Gastroesophageal sphincter (tissue), 4 donors: ENCODE data around the gene VAV3. TPM values are rescaled to one million over a fixed set of nuclear protein-coding genes. Genes with fewer than 3 reads are reported as not detected.

Experiments
- ATAC-seq: fragments of 150-250 bp; one replicate; pipeline ENCODE4 v1.9.1; 2016; ENCODE audit warnings: mild to moderate bottlenecking, moderate library complexity
- H3K27ac ChIP-seq, 4 donors: fragments of 200-600 bp; sonication (generic) in 3 of 4; 1 replicate in 3 of 4; 2 replicates in 1 of 4; pipeline ENCODE4 v1.5.1; 2016 to 2019
- H3K27me3 ChIP-seq: fragments of 200-600 bp; sonication (generic); one replicate; pipeline ENCODE4 v1.5.1; 2019
- H3K36me3 ChIP-seq, 2 donors: fragments of 200-600 bp; sonication (generic); one replicate each; pipeline ENCODE4 v1.5.1; 2019; ENCODE audit warnings: control low read depth in 1 of 2
- H3K4me1 ChIP-seq, 3 donors: fragments of 200-600 bp; sonication (generic); 1 replicate in 2 of 3; 2 replicates in 1 of 3; pipeline ENCODE4 v1.5.1; 2016 to 2019; ENCODE audit warnings: control low read depth in 2 of 3
- H3K4me3 ChIP-seq, 2 donors: fragments of 200-600 bp; sonication (generic); one replicate each; pipeline ENCODE4 v1.5.1; 2019; ENCODE audit warnings: mild to moderate bottlenecking in 1 of 2, moderate library complexity in 1 of 2
- H3K9me3 ChIP-seq, 3 donors: fragments of 200-600 bp; sonication (generic); one replicate each; pipeline ENCODE4 v1.5.1; 2017 to 2019; ENCODE audit warnings: control low read depth in 2 of 3
- EP300 ChIP-seq: sonication (generic); formaldehyde crosslinking; IDR thresholded peaks from one replicate; pipeline ENCODE4 v1.6.1; 2017; ENCODE audit warnings: antibody characterized with exemption, mild to moderate bottlenecking
- POLR2A ChIP-seq, 2 donors: fragments of 450-650 bp; IDR thresholded peaks; one replicate each; pipeline ENCODE4 v1.6.1; 2017; ENCODE audit warnings: antibody characterized with exemption in 2 of 2, mild to moderate bottlenecking in 2 of 2, moderate library complexity in 1 of 2
- POLR2AphosphoS5 ChIP-seq: sonication (generic); formaldehyde crosslinking; IDR thresholded peaks from one replicate; pipeline ENCODE4 v1.6.1; 2017; ENCODE audit warnings: antibody characterized with exemption
- WGBS, 2 donors: methylation state at CpG; one replicate each; pipeline ENCODE4 v1.1.5; 2018; ENCODE audit warnings: low coverage in 1 of 2; 5-methylcytosine and 5-hydroxymethylcytosine counted together
- total RNA-seq, 4 donors: library from RNA; depleted of rRNA; stranded (reverse); fragments of >200 nt; gene quantifications; one replicate each; pipeline ENCODE4 v1.1.0, GENCODE V29; 2016
- TF ChIP-seq, protein P1 (sequence below), 4 experiments: fragments of 200-600 bp in 2 of 4; fragments of 450-650 bp in 2 of 4; sonication (generic) in 1 of 4; IDR thresholded peaks; one replicate each; pipeline ENCODE4 v1.5.1; 2017 to 2019; ENCODE audit warnings: antibody characterized with exemption in 4 of 4, mild to moderate bottlenecking in 2 of 4, moderate library complexity in 2 of 4

VAV3 gene
- total RNA-seq, 4 donors from 2014 or later, result 1.3 to 4.7 (median 2.9) TPM

DNA sequence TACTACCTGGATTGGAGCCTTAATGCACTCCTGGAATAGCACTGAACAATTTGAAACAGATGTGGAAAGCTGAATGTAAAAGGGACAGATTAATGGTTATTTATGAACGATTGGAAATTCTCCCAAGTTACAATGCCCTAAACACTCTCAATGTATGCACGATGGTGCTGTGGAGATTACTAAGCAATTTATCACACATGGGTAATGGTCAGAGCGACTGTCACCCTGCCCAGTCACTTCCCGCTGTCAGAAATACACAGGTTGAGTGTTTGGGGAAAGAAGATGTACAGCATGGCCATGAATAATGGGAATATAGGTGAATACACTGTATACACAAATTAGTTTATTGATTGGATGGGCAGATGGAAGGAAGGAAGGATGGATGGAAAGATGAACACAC lies 342.4 kb downstream of the VAV3 start:
- Histone ChIP-seq H3K4me3 (no peak overlapping the region), H3K9me3 (no peaks in the 10 kb centered on the region), H3K4me1 (peaks cover 0 to 6% (median 0%) of the 10 kb centered on the region in 3 donors), H3K27me3 (no peaks in the 10 kb centered on the region), H3K27ac (no peak overlapping the region), H3K36me3 (no peaks in the 10 kb centered on the region)
- no peak for ATAC-seq
- 53 to 55% methylated on average over 4 of the region's 4 CpGs for WGBS, 2 donors
- TF ChIP-seq, protein P1, sequence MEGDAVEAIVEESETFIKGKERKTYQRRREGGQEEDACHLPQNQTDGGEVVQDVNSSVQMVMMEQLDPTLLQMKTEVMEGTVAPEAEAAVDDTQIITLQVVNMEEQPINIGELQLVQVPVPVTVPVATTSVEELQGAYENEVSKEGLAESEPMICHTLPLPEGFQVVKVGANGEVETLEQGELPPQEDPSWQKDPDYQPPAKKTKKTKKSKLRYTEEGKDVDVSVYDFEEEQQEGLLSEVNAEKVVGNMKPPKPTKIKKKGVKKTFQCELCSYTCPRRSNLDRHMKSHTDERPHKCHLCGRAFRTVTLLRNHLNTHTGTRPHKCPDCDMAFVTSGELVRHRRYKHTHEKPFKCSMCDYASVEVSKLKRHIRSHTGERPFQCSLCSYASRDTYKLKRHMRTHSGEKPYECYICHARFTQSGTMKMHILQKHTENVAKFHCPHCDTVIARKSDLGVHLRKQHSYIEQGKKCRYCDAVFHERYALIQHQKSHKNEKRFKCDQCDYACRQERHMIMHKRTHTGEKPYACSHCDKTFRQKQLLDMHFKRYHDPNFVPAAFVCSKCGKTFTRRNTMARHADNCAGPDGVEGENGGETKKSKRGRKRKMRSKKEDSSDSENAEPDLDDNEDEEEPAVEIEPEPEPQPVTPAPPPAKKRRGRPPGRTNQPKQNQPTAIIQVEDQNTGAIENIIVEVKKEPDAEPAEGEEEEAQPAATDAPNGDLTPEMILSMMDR (IDR thresholded peaks at IDR 0.05), result no peak
- no peak for TF ChIP-seq EP300

DNA sequence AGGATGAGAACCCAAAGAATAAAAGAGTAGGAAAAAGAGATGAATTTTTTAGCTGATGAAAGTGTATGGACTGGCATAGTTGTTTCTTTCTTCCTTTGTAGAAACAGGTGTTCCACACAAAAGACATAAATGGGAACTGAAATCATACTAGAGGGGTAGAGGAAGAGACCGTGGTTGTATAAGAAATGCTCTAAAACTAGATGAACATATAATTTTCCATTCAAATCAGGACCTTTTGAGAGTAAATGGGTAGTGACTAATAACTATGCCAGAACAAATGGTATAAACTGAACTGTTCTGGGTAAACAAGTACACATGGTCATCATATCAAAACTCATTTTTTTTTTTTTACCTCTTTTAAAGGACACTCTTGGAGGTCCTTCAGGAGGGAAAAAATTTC lies 344.2 kb downstream of the VAV3 start:
- WGBS, 2 donors, result 95 to 100% methylated on average over 1 of the region's 1 CpG
- Histone ChIP-seq H3K36me3 (no peaks in the 10 kb centered on the region), H3K27me3 (no peaks in the 10 kb centered on the region), H3K9me3 (no peaks in the 10 kb centered on the region), H3K4me3 (no peak overlapping the region), H3K27ac (no peak overlapping the region), H3K4me1 (no peaks in the 10 kb centered on the region)
- TF ChIP-seq EP300 (no peak), POLR2A (IDR thresholded peaks at IDR 0.05) (no peak), POLR2AphosphoS5 (no peak)
- TF ChIP-seq, protein P1 (IDR thresholded peaks at IDR 0.05), result no peak
- ATAC-seq, result no peak

DNA sequence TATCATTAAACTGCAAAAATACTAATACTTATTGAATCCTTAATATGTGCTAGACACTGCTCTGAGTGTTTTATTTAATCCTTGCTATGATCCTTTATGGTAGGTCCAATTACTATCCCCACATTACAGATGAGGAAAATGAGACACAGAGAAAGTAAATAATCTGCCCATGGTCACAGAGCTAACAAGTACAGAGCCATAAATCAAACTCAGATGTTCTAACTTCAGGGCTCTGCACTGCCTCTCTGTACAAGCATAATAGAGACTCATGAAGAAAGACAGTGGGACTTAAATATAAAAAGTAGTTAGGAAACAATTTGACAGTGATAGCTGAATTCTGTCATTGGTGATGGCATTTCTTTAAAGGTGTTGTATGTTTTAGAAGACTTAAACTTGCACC lies 346.4 kb downstream of the VAV3 start:
- no peak for TF ChIP-seq POLR2A (IDR thresholded peaks at IDR 0.05)
- no peak for TF ChIP-seq EP300
- no peak overlapping the region for H3K27ac ChIP-seq
- H3K27me3 ChIP-seq, result no peaks in the 10 kb centered on the region
- no peaks in the 10 kb centered on the region for H3K4me1 ChIP-seq
- no peaks in the 10 kb centered on the region for H3K36me3 ChIP-seq
- H3K9me3 ChIP-seq, result no peaks in the 10 kb centered on the region
- H3K4me3 ChIP-seq, result no peak overlapping the region
- no peak for ATAC-seq

DNA sequence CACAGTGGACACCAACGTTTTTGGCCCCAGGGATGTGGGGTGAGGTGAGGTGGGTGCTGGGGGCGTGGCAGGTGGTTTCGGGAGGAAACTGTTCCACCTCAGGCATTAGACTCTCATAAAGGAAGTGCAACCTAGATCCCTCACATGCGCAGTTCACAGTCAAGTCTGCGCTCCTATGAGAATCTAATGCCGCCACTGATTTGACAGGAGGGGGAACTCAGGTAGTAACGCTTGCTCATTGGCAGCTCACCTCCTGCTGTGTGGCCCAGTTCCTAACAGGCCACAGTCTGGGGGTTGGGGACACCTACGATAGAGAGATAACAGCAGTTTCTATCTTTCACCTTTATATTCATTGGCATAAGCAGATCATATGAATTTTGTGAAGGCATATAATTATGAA lies 347.1 kb downstream of the VAV3 start:
- no peak for TF ChIP-seq POLR2AphosphoS5
- TF ChIP-seq, protein P1 (IDR thresholded peaks at IDR 0.05), result no peak
- TF ChIP-seq POLR2A (IDR thresholded peaks at IDR 0.05), result no peak
- TF ChIP-seq EP300, result no peak
- H3K27me3 ChIP-seq, result no peaks in the 10 kb centered on the region
- WGBS, 2 donors, result 80% methylated on average over 1 to 8 of the region's 8 CpGs
- no peaks in the 10 kb centered on the region for H3K4me1 ChIP-seq
- H3K9me3 ChIP-seq, result peaks cover 0 to under 1% (median 0%) of the 10 kb centered on the region in 3 donors
- no peak for ATAC-seq
- H3K27ac ChIP-seq, result no peak overlapping the region
- H3K36me3 ChIP-seq, result no peaks in the 10 kb centered on the region
- H3K4me3 ChIP-seq, result no peak overlapping the region

DNA sequence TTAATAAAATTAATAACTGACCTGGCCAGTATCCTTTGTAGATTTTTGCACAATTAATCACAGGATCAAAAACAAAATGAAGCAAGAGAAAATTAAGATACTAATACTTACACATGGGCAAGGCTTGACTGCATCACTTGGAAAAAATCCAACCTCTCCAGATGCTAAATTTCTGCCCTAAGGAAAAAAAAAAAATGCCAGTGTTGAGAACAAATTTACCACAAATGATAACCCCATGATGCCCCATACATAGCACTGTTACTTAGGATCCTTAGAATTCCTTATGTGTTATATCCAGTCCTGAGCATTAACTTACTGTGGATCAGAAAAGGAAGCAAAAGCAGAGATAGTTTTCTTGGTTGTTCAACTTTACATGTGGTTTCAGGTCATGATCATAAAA lies 347.5 kb downstream of the VAV3 start:
- H3K27ac ChIP-seq, result no peak overlapping the region
- H3K4me1 ChIP-seq, result no peaks in the 10 kb centered on the region
- ATAC-seq, result no peak
- H3K4me3 ChIP-seq, result no peak overlapping the region
- H3K27me3 ChIP-seq, result no peaks in the 10 kb centered on the region
- no peaks in the 10 kb centered on the region for H3K36me3 ChIP-seq
- peaks cover 0 to 5% (median 0%) of the 10 kb centered on the region in 3 donors for H3K9me3 ChIP-seq
- TF ChIP-seq EP300 (no peak), POLR2AphosphoS5 (no peak), POLR2A (IDR thresholded peaks at IDR 0.05) (no peak)
- TF ChIP-seq, protein P1 (IDR thresholded peaks at IDR 0.05), result no peak

DNA sequence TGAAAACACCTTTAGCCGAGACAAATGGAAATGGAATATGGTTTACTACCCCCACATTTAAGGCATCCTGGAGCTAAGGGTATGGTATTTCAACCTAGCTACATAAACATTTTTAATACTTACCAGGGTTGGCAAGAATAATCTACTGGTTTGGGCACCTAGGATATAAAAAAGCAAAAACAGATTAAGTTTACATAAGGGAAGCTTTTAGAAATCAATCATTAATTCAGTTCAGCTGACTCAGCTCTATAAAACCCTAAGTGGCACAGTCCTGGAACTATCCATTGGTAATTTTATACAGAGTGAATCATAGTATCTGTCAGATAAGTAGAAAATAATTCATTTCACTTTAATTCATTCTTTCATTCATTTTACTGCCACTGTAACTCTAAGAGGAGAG lies 355.2 kb downstream of the VAV3 start:
- Histone ChIP-seq H3K27me3 (no peaks in the 10 kb centered on the region), H3K4me1 (no peaks in the 10 kb centered on the region), H3K4me3 (no peak overlapping the region), H3K9me3 (peaks cover 0 to 7% (median 0%) of the 10 kb centered on the region in 3 donors), H3K36me3 (no peaks in the 10 kb centered on the region), H3K27ac (no peak overlapping the region)
- TF ChIP-seq EP300 (no peak), POLR2AphosphoS5 (no peak), POLR2A (IDR thresholded peaks at IDR 0.05) (no peak)
- TF ChIP-seq, protein P1 (IDR thresholded peaks at IDR 0.05), result no peak
- ATAC-seq, result no peak
- 50 to 73% methylated on average over 1 of the region's 1 CpG for WGBS, 2 donors
